Measurements from ENCODE around the gene ZNRF1.

The ZNRF1 gene

DNA sequence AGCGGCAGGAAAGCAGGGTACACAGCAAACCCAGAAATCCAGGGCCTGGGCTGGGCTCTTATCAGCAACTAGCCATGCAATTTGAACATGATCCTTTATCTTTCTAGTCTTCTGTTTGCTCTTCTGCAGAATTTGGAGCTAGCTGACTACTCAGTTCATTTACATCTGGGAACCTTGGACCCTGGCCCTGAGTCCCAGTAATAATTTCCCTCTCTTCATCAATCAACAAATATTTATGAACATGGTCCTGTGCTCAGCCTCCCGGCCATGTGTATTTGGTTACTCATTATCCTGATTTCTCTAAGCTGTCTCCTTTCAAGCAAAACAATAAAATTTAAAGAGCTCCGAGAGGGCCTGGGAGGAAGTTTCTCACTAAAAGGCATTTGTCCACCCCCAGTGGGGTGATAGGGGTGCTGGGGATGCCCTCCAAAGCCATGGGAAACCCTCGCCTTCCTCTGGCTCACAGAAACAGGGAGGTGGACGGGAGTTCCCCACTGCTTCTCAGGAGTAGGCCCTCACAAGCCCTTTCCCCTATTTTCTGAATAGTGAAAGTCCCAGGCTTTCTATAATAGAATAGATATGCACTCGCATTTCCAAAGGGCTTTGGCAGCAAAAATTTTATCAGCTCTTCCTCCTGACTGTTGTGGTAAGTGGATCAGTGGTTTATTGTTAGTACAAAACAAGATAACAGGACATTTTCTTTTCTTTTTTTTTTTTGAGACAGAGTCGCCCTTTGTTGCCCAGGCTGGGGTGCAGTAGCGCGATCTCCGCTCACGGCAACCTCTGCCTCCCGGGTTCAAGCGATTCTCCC, 7.0 kb upstream of the ZNRF1 start:
- TF ChIP-seq RARB (CRISPR knock-in tag; IDR thresholded peaks at IDR 0.05) (no peak), CSRNP3 (CRISPR knock-in tag; IDR thresholded peaks at IDR 0.05) (no peak), ISL1 (CRISPR knock-in tag; IDR thresholded peaks at IDR 0.05) (no peak), OSR1 (CRISPR knock-in tag; IDR thresholded peaks at IDR 0.05) (no peak), BACH2 (CRISPR knock-in tag; IDR thresholded peaks at IDR 0.05; ENCODE audit: borderline replicate concordance) (no peak), ZNF565 (CRISPR knock-in tag; conservative IDR thresholded peaks at IDR 0.05; ENCODE audit: low read depth) (no peak), GLIS3 (CRISPR knock-in tag; IDR thresholded peaks at IDR 0.05) (no peak), SNAI2 (CRISPR knock-in tag; IDR thresholded peaks at IDR 0.05) (no peak), ZC3H10 (CRISPR knock-in tag; IDR thresholded peaks at IDR 0.05) (no peak), ESRRG (CRISPR knock-in tag; IDR thresholded peaks at IDR 0.05) (no peak), ARNTL (CRISPR knock-in tag; IDR thresholded peaks at IDR 0.05; ENCODE audit: borderline replicate concordance, low read depth) (no peak), TCF4 (CRISPR knock-in tag; IDR thresholded peaks at IDR 0.05; ENCODE audit: borderline replicate concordance) (no peak), TOX (CRISPR knock-in tag; IDR thresholded peaks at IDR 0.05; ENCODE audit: borderline replicate concordance) (no peak), ZNF8 (CRISPR knock-in tag; IDR thresholded peaks at IDR 0.05) (no peak), ZFP30 (CRISPR knock-in tag; IDR thresholded peaks at IDR 0.05) (no peak), CSDC2 (CRISPR knock-in tag; IDR thresholded peaks at IDR 0.05) (no peak), PPARA (CRISPR knock-in tag; IDR thresholded peaks at IDR 0.05; ENCODE audit: borderline replicate concordance) (no peak)
- TF ChIP-seq, protein P1, sequence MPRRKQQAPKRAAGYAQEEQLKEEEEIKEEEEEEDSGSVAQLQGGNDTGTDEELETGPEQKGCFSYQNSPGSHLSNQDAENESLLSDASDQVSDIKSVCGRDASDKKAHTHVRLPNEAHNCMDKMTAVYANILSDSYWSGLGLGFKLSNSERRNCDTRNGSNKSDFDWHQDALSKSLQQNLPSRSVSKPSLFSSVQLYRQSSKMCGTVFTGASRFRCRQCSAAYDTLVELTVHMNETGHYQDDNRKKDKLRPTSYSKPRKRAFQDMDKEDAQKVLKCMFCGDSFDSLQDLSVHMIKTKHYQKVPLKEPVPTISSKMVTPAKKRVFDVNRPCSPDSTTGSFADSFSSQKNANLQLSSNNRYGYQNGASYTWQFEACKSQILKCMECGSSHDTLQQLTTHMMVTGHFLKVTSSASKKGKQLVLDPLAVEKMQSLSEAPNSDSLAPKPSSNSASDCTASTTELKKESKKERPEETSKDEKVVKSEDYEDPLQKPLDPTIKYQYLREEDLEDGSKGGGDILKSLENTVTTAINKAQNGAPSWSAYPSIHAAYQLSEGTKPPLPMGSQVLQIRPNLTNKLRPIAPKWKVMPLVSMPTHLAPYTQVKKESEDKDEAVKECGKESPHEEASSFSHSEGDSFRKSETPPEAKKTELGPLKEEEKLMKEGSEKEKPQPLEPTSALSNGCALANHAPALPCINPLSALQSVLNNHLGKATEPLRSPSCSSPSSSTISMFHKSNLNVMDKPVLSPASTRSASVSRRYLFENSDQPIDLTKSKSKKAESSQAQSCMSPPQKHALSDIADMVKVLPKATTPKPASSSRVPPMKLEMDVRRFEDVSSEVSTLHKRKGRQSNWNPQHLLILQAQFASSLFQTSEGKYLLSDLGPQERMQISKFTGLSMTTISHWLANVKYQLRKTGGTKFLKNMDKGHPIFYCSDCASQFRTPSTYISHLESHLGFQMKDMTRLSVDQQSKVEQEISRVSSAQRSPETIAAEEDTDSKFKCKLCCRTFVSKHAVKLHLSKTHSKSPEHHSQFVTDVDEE (CRISPR knock-in tag; IDR thresholded peaks at IDR 0.05): no peak
- TF ChIP-seq, protein P2, sequence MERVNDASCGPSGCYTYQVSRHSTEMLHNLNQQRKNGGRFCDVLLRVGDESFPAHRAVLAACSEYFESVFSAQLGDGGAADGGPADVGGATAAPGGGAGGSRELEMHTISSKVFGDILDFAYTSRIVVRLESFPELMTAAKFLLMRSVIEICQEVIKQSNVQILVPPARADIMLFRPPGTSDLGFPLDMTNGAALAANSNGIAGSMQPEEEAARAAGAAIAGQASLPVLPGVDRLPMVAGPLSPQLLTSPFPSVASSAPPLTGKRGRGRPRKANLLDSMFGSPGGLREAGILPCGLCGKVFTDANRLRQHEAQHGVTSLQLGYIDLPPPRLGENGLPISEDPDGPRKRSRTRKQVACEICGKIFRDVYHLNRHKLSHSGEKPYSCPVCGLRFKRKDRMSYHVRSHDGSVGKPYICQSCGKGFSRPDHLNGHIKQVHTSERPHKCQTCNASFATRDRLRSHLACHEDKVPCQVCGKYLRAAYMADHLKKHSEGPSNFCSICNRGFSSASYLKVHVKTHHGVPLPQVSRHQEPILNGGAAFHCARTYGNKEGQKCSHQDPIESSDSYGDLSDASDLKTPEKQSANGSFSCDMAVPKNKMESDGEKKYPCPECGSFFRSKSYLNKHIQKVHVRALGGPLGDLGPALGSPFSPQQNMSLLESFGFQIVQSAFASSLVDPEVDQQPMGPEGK (CRISPR knock-in tag; IDR thresholded peaks at IDR 0.05; ENCODE audit: borderline replicate concordance): no peak
- TF ChIP-seq, protein P3, sequence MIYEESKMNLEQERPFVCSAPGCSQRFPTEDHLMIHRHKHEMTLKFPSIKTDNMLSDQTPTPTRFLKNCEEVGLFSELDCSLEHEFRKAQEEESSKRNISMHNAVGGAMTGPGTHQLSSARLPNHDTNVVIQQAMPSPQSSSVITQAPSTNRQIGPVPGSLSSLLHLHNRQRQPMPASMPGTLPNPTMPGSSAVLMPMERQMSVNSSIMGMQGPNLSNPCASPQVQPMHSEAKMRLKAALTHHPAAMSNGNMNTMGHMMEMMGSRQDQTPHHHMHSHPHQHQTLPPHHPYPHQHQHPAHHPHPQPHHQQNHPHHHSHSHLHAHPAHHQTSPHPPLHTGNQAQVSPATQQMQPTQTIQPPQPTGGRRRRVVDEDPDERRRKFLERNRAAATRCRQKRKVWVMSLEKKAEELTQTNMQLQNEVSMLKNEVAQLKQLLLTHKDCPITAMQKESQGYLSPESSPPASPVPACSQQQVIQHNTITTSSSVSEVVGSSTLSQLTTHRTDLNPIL (CRISPR knock-in tag; IDR thresholded peaks at IDR 0.05; ENCODE audit: low read depth): no peak
- ATAC-seq: no peak

DNA sequence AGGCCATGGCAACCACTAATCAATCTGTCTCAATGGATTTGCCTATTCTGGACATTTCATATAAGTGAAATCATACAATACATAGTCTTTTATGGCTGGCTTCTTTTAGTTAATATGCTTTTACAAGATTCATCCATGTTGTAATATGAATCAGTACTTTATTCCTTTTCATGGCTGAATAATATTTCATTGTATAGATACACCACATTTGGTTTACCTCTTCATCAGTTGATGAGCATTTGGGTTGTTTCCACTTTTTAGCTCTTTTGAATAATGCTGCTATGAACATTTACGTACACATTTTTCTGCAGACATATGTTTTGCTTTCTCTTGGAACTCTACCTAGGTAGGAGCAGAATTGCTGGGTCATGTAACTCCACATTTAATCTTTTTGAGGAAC, 2.8 kb upstream of the ZNRF1 start:
- TF ChIP-seq PPARA (CRISPR knock-in tag; IDR thresholded peaks at IDR 0.05; ENCODE audit: borderline replicate concordance) (no peak), ARNTL (CRISPR knock-in tag; IDR thresholded peaks at IDR 0.05; ENCODE audit: borderline replicate concordance, low read depth) (no peak), ZFP30 (CRISPR knock-in tag; IDR thresholded peaks at IDR 0.05) (no peak), ESRRG (CRISPR knock-in tag; IDR thresholded peaks at IDR 0.05) (no peak)
- no peak for ATAC-seq

DNA sequence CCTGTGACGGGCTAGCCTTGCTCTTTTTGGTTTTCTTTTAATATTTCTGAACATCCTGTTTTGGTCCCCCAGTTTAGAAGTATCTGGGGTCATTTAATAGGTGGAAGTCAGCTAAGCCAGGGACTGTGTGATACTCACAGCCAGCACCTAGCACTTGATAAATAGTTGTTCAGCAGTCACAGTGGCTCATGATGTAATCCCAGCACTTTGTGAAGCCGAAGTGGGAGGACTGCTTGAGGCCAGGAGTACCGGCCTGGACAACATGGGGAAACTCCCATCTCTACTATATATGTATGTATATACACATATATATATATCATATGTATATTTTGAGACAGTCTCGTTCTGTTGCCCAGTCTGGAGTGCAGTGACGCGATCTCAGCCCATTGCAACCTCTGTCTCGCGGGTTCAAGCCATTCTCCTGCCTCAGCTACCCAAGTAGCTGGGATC, 1.8 kb upstream of the ZNRF1 start:
- ATAC-seq: no peak
- TF ChIP-seq TCF4 (CRISPR knock-in tag; IDR thresholded peaks at IDR 0.05; ENCODE audit: borderline replicate concordance) (no peak), ZC3H10 (CRISPR knock-in tag; IDR thresholded peaks at IDR 0.05) (no peak), CSDC2 (CRISPR knock-in tag; IDR thresholded peaks at IDR 0.05) (no peak), ARNTL (CRISPR knock-in tag; IDR thresholded peaks at IDR 0.05; ENCODE audit: borderline replicate concordance, low read depth) (no peak), CSRNP3 (CRISPR knock-in tag; IDR thresholded peaks at IDR 0.05) (no peak), SNAI2 (CRISPR knock-in tag; IDR thresholded peaks at IDR 0.05) (no peak), ESRRG (CRISPR knock-in tag; IDR thresholded peaks at IDR 0.05) (no peak), BACH2 (CRISPR knock-in tag; IDR thresholded peaks at IDR 0.05; ENCODE audit: borderline replicate concordance) (no peak), ZFP30 (CRISPR knock-in tag; IDR thresholded peaks at IDR 0.05) (no peak), RARB (CRISPR knock-in tag; IDR thresholded peaks at IDR 0.05) (no peak), PPARA (CRISPR knock-in tag; IDR thresholded peaks at IDR 0.05; ENCODE audit: borderline replicate concordance) (no peak)
- TF ChIP-seq, protein P4, sequence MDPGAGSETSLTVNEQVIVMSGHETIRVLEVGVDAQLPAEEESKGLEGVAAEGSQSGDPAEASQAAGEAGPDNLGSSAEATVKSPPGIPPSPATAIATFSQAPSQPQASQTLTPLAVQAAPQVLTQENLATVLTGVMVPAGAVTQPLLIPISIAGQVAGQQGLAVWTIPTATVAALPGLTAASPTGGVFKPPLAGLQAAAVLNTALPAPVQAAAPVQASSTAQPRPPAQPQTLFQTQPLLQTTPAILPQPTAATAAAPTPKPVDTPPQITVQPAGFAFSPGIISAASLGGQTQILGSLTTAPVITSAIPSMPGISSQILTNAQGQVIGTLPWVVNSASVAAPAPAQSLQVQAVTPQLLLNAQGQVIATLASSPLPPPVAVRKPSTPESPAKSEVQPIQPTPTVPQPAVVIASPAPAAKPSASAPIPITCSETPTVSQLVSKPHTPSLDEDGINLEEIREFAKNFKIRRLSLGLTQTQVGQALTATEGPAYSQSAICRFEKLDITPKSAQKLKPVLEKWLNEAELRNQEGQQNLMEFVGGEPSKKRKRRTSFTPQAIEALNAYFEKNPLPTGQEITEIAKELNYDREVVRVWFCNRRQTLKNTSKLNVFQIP (CRISPR knock-in tag; IDR thresholded peaks at IDR 0.05; ENCODE audit: borderline replicate concordance, low read depth): no peak
- TF ChIP-seq, protein P2 (CRISPR knock-in tag; IDR thresholded peaks at IDR 0.05; ENCODE audit: borderline replicate concordance): no peak

Data from SK-N-SH treated with all-trans-retinoic acid at 6 μM for 48 hours (cell line).